ENCODE data around the gene GDAP1L1. TPM values are rescaled to one million over a fixed set of nuclear protein-coding genes. Genes with fewer than 3 reads are reported as not detected.

GDAP1L1 gene
- total and polyA plus RNA-seq, 2 experiments from 2014 or later, result 0.77 to 2.2 TPM

DNA sequence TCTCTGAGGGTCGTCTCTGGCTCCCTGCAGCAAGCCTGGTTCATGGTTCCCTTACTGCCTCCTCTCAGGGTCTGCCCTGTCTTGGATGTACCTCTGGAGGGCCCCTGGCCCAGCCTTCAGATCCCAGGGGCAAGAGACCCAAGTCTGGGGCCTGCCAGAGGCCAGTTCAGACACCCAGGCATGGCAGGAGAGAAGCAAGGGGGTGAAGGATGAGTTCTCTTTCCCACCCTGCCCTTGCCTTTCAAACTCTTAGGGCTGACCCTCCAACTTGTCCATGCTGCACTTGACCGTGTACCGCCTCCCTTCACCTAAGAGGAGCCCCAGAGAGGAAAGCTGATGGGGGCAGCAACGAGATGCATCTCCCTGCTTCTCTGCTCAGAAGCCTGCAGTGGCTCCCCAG lies 4.2 kb downstream of the GDAP1L1 start:
- H3K4me3 ChIP-seq, result no peak overlapping the region
- no peak overlapping the region for H2AFZ ChIP-seq
- H3K9me2 ChIP-seq (replicated peaks; ENCODE audit: insufficient read depth), result no peaks in the 10 kb centered on the region
- H3K27me3 ChIP-seq, result peaks cover 25% of the 10 kb centered on the region
- no peak for DNase-seq (ENCODE audit: low spot score)
- TF ChIP-seq, protein P1, sequence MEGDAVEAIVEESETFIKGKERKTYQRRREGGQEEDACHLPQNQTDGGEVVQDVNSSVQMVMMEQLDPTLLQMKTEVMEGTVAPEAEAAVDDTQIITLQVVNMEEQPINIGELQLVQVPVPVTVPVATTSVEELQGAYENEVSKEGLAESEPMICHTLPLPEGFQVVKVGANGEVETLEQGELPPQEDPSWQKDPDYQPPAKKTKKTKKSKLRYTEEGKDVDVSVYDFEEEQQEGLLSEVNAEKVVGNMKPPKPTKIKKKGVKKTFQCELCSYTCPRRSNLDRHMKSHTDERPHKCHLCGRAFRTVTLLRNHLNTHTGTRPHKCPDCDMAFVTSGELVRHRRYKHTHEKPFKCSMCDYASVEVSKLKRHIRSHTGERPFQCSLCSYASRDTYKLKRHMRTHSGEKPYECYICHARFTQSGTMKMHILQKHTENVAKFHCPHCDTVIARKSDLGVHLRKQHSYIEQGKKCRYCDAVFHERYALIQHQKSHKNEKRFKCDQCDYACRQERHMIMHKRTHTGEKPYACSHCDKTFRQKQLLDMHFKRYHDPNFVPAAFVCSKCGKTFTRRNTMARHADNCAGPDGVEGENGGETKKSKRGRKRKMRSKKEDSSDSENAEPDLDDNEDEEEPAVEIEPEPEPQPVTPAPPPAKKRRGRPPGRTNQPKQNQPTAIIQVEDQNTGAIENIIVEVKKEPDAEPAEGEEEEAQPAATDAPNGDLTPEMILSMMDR (IDR thresholded peaks at IDR 0.05; ENCODE audit: poor library complexity), result no peak
- TF ChIP-seq EZH2phosphoT487 (IDR thresholded peaks at IDR 0.05; ENCODE audit: low read depth, severe bottlenecking, unreplicated experiment) (no peak), EZH2 (IDR thresholded peaks at IDR 0.05; ENCODE audit: borderline replicate concordance) (no peak)
- H3K27ac ChIP-seq, result no peak overlapping the region
- peaks cover 7% of the 10 kb centered on the region for H3K4me1 ChIP-seq (ENCODE audit: insufficient read depth)
- 67% methylated on average over 4 of the region's 4 CpGs for WGBS (ENCODE audit: low lambda C conversion rate, missing lambda C conversion rate)
- no peaks in the 10 kb centered on the region for H4K20me1 ChIP-seq (ENCODE audit: insufficient read depth, poor library complexity, severe bottlenecking)
- no peaks in the 10 kb centered on the region for H3K9me3 ChIP-seq (ENCODE audit: low read depth)
- no peaks in the 10 kb centered on the region for H3K36me3 ChIP-seq (replicated peaks; ENCODE audit: insufficient read depth, low read depth)
- H3K4me2 ChIP-seq, result no peak overlapping the region
- H3K79me2 ChIP-seq, result no peaks in the 10 kb centered on the region

- DNase-seq (ENCODE audit: low spot score), result peak; percentile 10
- 72% methylated on average over 3 of the region's 3 CpGs for WGBS (ENCODE audit: low lambda C conversion rate, missing lambda C conversion rate)
- Histone ChIP-seq H3K9me3 (ENCODE audit: low read depth) (no peaks in the 10 kb centered on the region), H3K4me3 (no peak overlapping the region), H3K36me3 (replicated peaks; ENCODE audit: insufficient read depth, low read depth) (no peaks in the 10 kb centered on the region), H3K27ac (no peak overlapping the region), H2AFZ (no peak overlapping the region), H3K4me2 (no peak overlapping the region), H3K4me1 (ENCODE audit: insufficient read depth) (no peaks in the 10 kb centered on the region), H3K79me2 (no peaks in the 10 kb centered on the region), H3K27me3 (peaks cover 2% of the 10 kb centered on the region), H3K9me2 (replicated peaks; ENCODE audit: insufficient read depth) (no peaks in the 10 kb centered on the region), H4K20me1 (ENCODE audit: insufficient read depth, poor library complexity, severe bottlenecking) (no peaks in the 10 kb centered on the region)
- TF ChIP-seq, protein P1 (IDR thresholded peaks at IDR 0.05; ENCODE audit: poor library complexity), result no peak
- TF ChIP-seq EZH2 (IDR thresholded peaks at IDR 0.05; ENCODE audit: borderline replicate concordance) (no peak), EZH2phosphoT487 (IDR thresholded peaks at IDR 0.05; ENCODE audit: low read depth, severe bottlenecking, unreplicated experiment) (no peak)
Observed at GRCh38 chr20:44253528-44253927, 6.4 kb downstream of the GDAP1L1 start.

DNA sequence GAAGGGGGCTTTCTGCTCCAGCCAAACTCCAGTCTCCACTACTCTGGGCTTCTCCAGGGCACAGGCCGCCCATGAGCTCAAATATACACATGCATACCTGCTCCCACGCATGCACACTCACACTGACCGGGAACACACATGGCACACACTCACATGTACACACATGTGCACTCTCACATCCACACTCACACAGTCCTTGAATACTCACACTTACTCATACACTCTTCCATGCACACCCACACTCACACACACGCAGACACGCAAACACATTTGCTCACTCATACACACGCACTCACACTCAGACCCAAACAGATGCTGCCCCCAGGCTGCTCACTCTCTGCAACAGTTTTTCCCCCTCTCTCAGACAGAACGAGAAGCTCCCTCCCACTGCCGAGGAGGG lies 7.0 kb downstream of the GDAP1L1 start:
- no peak for DNase-seq (ENCODE audit: low spot score)
- H3K79me2 ChIP-seq, result no peaks in the 10 kb centered on the region
- no peaks in the 10 kb centered on the region for H3K36me3 ChIP-seq (replicated peaks; ENCODE audit: insufficient read depth, low read depth)
- no peaks in the 10 kb centered on the region for H3K4me1 ChIP-seq (ENCODE audit: insufficient read depth)
- H3K9me3 ChIP-seq (ENCODE audit: low read depth), result no peaks in the 10 kb centered on the region
- 84% methylated on average over 8 of the region's 8 CpGs for WGBS (ENCODE audit: low lambda C conversion rate, missing lambda C conversion rate)
- no peaks in the 10 kb centered on the region for H3K27me3 ChIP-seq
- no peaks in the 10 kb centered on the region for H4K20me1 ChIP-seq (ENCODE audit: insufficient read depth, poor library complexity, severe bottlenecking)
- no peak overlapping the region for H2AFZ ChIP-seq
- no peak overlapping the region for H3K4me2 ChIP-seq
- no peak overlapping the region for H3K27ac ChIP-seq
- no peaks in the 10 kb centered on the region for H3K9me2 ChIP-seq (replicated peaks; ENCODE audit: insufficient read depth)
- no peak for TF ChIP-seq EZH2 (IDR thresholded peaks at IDR 0.05; ENCODE audit: borderline replicate concordance)
- TF ChIP-seq, protein P1 (IDR thresholded peaks at IDR 0.05; ENCODE audit: poor library complexity), result no peak
- H3K4me3 ChIP-seq, result no peak overlapping the region

- 100% methylated on average over 1 of the region's 1 CpG for WGBS (ENCODE audit: low lambda C conversion rate, missing lambda C conversion rate)
- H3K79me2 ChIP-seq, result no peaks in the 10 kb centered on the region
- no peak overlapping the region for H3K27ac ChIP-seq
- H3K4me2 ChIP-seq, result no peak overlapping the region
- TF ChIP-seq, protein P1 (IDR thresholded peaks at IDR 0.05; ENCODE audit: poor library complexity), result no peak
- no peak for TF ChIP-seq EZH2phosphoT487 (IDR thresholded peaks at IDR 0.05; ENCODE audit: low read depth, severe bottlenecking, unreplicated experiment)
- H3K4me3 ChIP-seq, result no peak overlapping the region
- no peak overlapping the region for H2AFZ ChIP-seq
- H3K27me3 ChIP-seq, result no peaks in the 10 kb centered on the region
- H3K36me3 ChIP-seq (replicated peaks; ENCODE audit: insufficient read depth, low read depth), result no peaks in the 10 kb centered on the region
- H3K9me3 ChIP-seq (ENCODE audit: low read depth), result no peaks in the 10 kb centered on the region
- H3K4me1 ChIP-seq (ENCODE audit: insufficient read depth), result no peaks in the 10 kb centered on the region
- no peaks in the 10 kb centered on the region for H4K20me1 ChIP-seq (ENCODE audit: insufficient read depth, poor library complexity, severe bottlenecking)
- no peaks in the 10 kb centered on the region for H3K9me2 ChIP-seq (replicated peaks; ENCODE audit: insufficient read depth)
- no peak for DNase-seq (ENCODE audit: low spot score)
Observed at GRCh38 chr20:44255942-44256341, 8.8 kb downstream of the GDAP1L1 start.

Data from hepatocyte (in vitro differentiated cells).